Measurements from ENCODE around the gene RNF8.
"Not testable (repeated sequence)": the region's sequence is repeated elsewhere in the genome, so short reads cannot be mapped to it uniquely, and the experiment has no call there.

RNF8 gene

GRCh38 chr6:37392821-37393220, 39.0 kb downstream of the RNF8 start:
- in situ Hi-C loops (cut with MboI; ENCODE audit: low sequenced_read_pairs, unreplicated experiment): no loop called here
- TF ChIP-seq CTCF (IDR thresholded peaks at IDR 0.05; ENCODE audit: borderline replicate concordance, control extremely low read depth, extremely low read depth, insufficient read depth, missing control alignments): no peak
- no peak for DNase-seq (ENCODE audit: low spot score)

- in situ Hi-C loops (cut with MboI; ENCODE audit: low sequenced_read_pairs, unreplicated experiment): no loop called here
- DNase-seq (ENCODE audit: low spot score): no peak
- TF ChIP-seq CTCF (IDR thresholded peaks at IDR 0.05; ENCODE audit: borderline replicate concordance, control extremely low read depth, extremely low read depth, insufficient read depth, missing control alignments): no peak
Measured at GRCh38 chr6:37393381-37393929, 39.7 kb downstream of the RNF8 start.

- TF ChIP-seq CTCF (IDR thresholded peaks at IDR 0.05; ENCODE audit: borderline replicate concordance, control extremely low read depth, extremely low read depth, insufficient read depth, missing control alignments): no peak
- DNase-seq (ENCODE audit: low spot score): no peak
- in situ Hi-C loops (cut with MboI; ENCODE audit: low sequenced_read_pairs, unreplicated experiment): no loop called here
Measured at GRCh38 chr6:37396571-37397180, 42.9 kb downstream of the RNF8 start.

- in situ Hi-C loops (cut with MboI; ENCODE audit: low sequenced_read_pairs, unreplicated experiment): no loop called here
- no peak for DNase-seq (ENCODE audit: low spot score)
- no peak for TF ChIP-seq CTCF (IDR thresholded peaks at IDR 0.05; ENCODE audit: borderline replicate concordance, control extremely low read depth, extremely low read depth, insufficient read depth, missing control alignments)
Measured at GRCh38 chr6:37399131-37399530, 45.3 kb downstream of the RNF8 start.

- no peak for TF ChIP-seq CTCF (IDR thresholded peaks at IDR 0.05; ENCODE audit: borderline replicate concordance, control extremely low read depth, extremely low read depth, insufficient read depth, missing control alignments)
- DNase-seq (ENCODE audit: low spot score): no peak
- in situ Hi-C loops (cut with MboI; ENCODE audit: low sequenced_read_pairs, unreplicated experiment): no loop called here
Measured at GRCh38 chr6:37399795-37400490, 46.2 kb downstream of the RNF8 start.

GRCh38 chr6:37401658-37402057, 47.9 kb downstream of the RNF8 start:
- DNase-seq (ENCODE audit: low spot score); in situ Hi-C loops (cut with MboI; ENCODE audit: low sequenced_read_pairs, unreplicated experiment): not testable (repeated sequence)

GRCh38 chr6:37406726-37407341, 53.1 kb downstream of the RNF8 start:
- no peak for TF ChIP-seq CTCF (IDR thresholded peaks at IDR 0.05; ENCODE audit: borderline replicate concordance, control extremely low read depth, extremely low read depth, insufficient read depth, missing control alignments)
- no peak for DNase-seq (ENCODE audit: low spot score)
- in situ Hi-C loops (cut with MboI; ENCODE audit: low sequenced_read_pairs, unreplicated experiment): no loop called here
